Activated B cell treated with CpG ODN at 0.5 μM for 24 hours (primary cell): ENCODE measurements around the gene BNC2. TPM values are rescaled to one million over a fixed set of nuclear protein-coding genes. Genes with fewer than 3 reads are reported as not detected.

ENCODE experiments used
- ATAC-seq: fragments of 200-7000 bp; cut with Tn5 transposase; one replicate; pipeline ENCODE4 v1.10.0; 2021; ENCODE audit warnings: low read depth, mild to moderate bottlenecking, moderate library complexity
- CTCF ChIA-PET: fragments of 350-600 bp; sonication (Branson Sonifier 250); formaldehyde crosslinking; loops from one replicate; lab custom pipeline; 2021; ENCODE audit warnings: antibody characterized with exemption; lab: Charles Lee
- POLR2A ChIA-PET: fragments of 350-600 bp; sonication (Branson Sonifier 250); formaldehyde crosslinking; loops from one replicate; lab custom pipeline; 2021; ENCODE audit warnings: antibody characterized with exemption; lab: Charles Lee
- DNase-seq: peaks from one replicate; pipeline ENCODE4 v3.0.0; 2022
- H3K27ac Mint-ChIP-seq: one replicate; pipeline ENCODE4 v1.8.0; 2020; ENCODE audit warnings: mixed read lengths
- H3K27me3 Mint-ChIP-seq: one replicate; pipeline ENCODE4 v1.8.0; 2021; ENCODE audit warnings: mixed read lengths
- H3K36me3 Mint-ChIP-seq: one replicate; pipeline ENCODE4 v1.8.0; 2021; ENCODE audit warnings: low read depth, mixed read lengths
- H3K4me1 Mint-ChIP-seq: one replicate; pipeline ENCODE4 v1.8.0; 2021; ENCODE audit warnings: mixed read lengths
- H3K4me3 Mint-ChIP-seq: one replicate; pipeline ENCODE4 v1.8.0; 2020; ENCODE audit warnings: mild to moderate bottlenecking, mixed read lengths
- H3K9me3 Mint-ChIP-seq: one replicate; pipeline ENCODE4 v1.8.0; 2020; ENCODE audit warnings: mixed read lengths
- intact Hi-C: fragments of 100-400 bp; cut with micrococcal nuclease; formaldehyde crosslinking; loops from one replicate; pipeline ENCODE4 v1.15.1; 2024
- total RNA-seq: library from RNA; stranded (reverse); gene quantifications from 2 replicates; pipeline ENCODE4 v1.2.3, GENCODE V29; 2022
- TF ChIP-seq, protein P1 (sequence below): fragments of 200-600 bp; IDR thresholded peaks from one replicate; pipeline ENCODE4 v1.8.0; 2022; ENCODE audit warnings: antibody characterized with exemption, mild to moderate bottlenecking

Gene BNC2
- total RNA-seq, 1 donor from 2014 or later = not detected

DNA sequence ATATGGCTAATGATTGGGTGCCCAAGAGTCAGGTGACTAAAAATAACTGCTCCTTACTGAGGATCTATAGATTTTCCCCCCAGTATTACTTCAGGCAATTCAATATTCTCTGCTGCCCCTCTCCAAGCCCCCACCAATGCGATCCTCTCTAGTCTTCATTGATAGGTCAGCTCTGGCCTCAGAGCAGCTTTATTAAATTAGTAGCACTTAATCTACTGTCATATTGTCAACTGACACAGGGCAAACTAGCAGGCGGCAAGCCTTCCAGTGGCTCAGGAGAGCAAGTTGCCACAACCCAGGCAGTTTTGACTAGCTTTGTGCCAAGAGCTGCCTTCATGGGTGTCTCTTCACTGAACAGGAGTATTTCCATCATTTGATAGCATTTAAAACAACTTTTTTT, 462.9 kb downstream of the BNC2 start:
- ATAC-seq = no peak
- Mint-ChIP-seq H3K27me3 (no peaks in the 10 kb centered on the region), H3K36me3 (no peaks in the 10 kb centered on the region), H3K9me3 (peaks cover 4% of the 10 kb centered on the region), H3K4me1 (no peaks in the 10 kb centered on the region), H3K27ac (no peak overlapping the region), H3K4me3 (no peak overlapping the region)
- intact Hi-C loops = no loop called here
- TF ChIP-seq, protein P1, sequence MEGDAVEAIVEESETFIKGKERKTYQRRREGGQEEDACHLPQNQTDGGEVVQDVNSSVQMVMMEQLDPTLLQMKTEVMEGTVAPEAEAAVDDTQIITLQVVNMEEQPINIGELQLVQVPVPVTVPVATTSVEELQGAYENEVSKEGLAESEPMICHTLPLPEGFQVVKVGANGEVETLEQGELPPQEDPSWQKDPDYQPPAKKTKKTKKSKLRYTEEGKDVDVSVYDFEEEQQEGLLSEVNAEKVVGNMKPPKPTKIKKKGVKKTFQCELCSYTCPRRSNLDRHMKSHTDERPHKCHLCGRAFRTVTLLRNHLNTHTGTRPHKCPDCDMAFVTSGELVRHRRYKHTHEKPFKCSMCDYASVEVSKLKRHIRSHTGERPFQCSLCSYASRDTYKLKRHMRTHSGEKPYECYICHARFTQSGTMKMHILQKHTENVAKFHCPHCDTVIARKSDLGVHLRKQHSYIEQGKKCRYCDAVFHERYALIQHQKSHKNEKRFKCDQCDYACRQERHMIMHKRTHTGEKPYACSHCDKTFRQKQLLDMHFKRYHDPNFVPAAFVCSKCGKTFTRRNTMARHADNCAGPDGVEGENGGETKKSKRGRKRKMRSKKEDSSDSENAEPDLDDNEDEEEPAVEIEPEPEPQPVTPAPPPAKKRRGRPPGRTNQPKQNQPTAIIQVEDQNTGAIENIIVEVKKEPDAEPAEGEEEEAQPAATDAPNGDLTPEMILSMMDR = no peak
- DNase-seq = no peak
- CTCF ChIA-PET = no interaction called here
- POLR2A ChIA-PET = no interaction called here

DNA sequence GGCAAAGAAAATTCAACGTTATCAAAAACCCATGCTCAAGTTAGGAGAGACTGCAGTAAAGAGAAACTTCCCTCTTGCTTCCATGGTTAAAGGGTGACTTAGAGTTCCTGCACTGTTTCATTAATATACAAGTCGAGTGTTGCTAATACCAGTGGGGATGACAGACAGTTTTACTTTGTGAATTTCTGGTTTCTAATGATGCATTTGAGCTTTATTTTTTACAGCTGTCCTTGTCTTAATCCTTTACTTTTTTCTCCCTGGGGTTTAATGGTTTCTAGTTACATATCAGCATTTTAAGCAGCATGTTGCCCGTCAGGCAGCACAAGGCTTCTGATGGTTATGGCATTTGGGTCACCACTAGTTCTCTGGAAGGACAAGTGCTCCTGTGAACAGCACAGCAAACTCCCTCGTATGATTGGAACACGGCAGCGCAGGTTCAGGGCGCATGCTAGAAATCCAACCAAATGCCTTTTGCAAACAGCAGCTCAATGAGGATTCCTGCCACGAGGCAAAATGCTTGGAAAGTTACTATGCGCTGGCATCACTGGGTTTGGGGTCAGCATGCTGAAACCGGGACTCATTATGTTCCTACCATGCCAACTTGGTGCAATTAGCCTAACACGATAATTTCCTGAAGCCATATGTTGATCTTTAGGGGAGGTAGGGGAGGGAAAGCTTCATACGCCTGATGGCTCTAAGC, 463.8 kb downstream of the BNC2 start:
- H3K4me3 Mint-ChIP-seq = no peak overlapping the region
- no peak overlapping the region for H3K27ac Mint-ChIP-seq
- no peaks in the 10 kb centered on the region for H3K4me1 Mint-ChIP-seq
- DNase-seq (no peak), ATAC-seq (no peak)
- CTCF ChIA-PET = no interaction called here
- intact Hi-C loops = no loop called here
- TF ChIP-seq, protein P1 = no peak
- H3K36me3 Mint-ChIP-seq = no peaks in the 10 kb centered on the region
- H3K9me3 Mint-ChIP-seq = peaks cover 4% of the 10 kb centered on the region
- H3K27me3 Mint-ChIP-seq = no peaks in the 10 kb centered on the region
- POLR2A ChIA-PET = no interaction called here

DNA sequence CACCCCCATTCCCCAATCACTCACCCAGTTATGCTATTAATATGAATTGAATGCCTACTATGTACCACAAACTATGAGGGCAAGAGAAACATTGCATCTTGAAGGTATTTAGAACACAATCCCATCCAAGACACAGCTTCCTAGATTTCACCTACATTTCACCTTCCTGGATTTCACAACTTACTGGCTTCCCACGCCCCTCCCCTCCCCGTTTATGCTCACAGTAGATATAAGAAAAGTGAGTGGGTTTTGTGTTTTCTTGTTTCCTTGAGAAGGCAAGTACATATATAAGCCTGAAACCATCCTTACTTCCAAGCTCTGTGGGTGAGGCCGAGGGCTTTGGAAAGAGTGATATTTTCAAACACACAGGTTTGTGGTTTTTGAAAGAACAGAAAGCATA, 465.0 kb downstream of the BNC2 start:
- no peak for ATAC-seq
- H3K27me3 Mint-ChIP-seq = no peaks in the 10 kb centered on the region
- intact Hi-C loops = no loop called here
- no peak overlapping the region for H3K27ac Mint-ChIP-seq
- no peaks in the 10 kb centered on the region for H3K4me1 Mint-ChIP-seq
- CTCF ChIA-PET = no interaction called here
- DNase-seq = no peak
- POLR2A ChIA-PET = no interaction called here
- no peak overlapping the region for H3K4me3 Mint-ChIP-seq
- no peaks in the 10 kb centered on the region for H3K36me3 Mint-ChIP-seq
- H3K9me3 Mint-ChIP-seq = peaks cover 2% of the 10 kb centered on the region
- TF ChIP-seq, protein P1 = no peak

DNA sequence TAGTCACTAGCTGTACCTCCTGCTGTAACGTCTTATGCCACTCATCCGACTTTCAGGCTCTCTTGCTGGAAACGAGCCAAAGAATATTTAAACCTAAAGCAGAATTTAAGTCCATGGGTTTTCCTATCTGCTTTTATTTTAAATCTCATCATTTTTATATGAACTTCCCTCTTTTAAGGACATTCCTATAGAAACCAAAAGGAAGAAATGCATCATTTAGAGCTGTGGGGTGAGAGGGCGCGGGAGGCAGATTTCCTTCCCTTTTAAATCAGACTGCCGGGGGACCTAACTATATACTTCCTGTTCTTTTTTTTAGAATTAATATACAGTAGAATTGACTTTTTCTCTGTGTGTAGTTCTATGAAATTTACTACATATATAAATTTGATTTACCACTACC, 468.8 kb downstream of the BNC2 start:
- Mint-ChIP-seq H3K9me3 (peaks cover 2% of the 10 kb centered on the region), H3K4me3 (no peak overlapping the region), H3K4me1 (no peaks in the 10 kb centered on the region), H3K27ac (no peak overlapping the region), H3K36me3 (no peaks in the 10 kb centered on the region), H3K27me3 (no peaks in the 10 kb centered on the region)
- DNase-seq = no peak
- ChIA-PET POLR2A (no interaction called here), CTCF (no interaction called here)
- TF ChIP-seq, protein P1 = no peak
- intact Hi-C loops = no loop called here
- ATAC-seq = no peak

DNA sequence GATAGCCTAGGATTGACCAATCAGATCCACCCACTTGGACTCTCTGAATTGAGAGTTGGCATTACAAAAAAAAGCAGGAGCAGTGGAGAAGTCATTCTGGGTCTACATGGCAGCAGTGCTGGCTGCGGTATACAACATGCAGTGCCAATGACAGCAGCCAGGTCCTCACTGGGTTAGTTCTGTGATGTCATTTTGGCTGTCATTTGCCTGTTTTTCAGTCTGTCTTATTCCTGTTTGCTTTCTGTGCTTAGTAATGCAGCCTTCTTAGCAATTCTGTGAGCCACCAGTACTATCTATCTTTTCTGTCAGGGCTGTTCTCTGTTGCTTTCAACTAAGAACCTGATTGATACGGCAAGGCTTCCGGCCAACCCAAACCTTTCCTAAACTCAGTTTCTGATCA, 471.8 kb downstream of the BNC2 start:
- H3K4me1 Mint-ChIP-seq = no peaks in the 10 kb centered on the region
- no peak overlapping the region for H3K27ac Mint-ChIP-seq
- intact Hi-C loops = loop anchor here (10.0 kb wide), 1 partner anchor 64 kb away; no protein-coding TSS in a partner anchor
- peaks cover 6% of the 10 kb centered on the region for H3K9me3 Mint-ChIP-seq
- ChIA-PET POLR2A (no interaction called here), CTCF (no interaction called here)
- ATAC-seq (no peak), DNase-seq (no peak)
- no peak overlapping the region for H3K4me3 Mint-ChIP-seq
- no peaks in the 10 kb centered on the region for H3K36me3 Mint-ChIP-seq
- H3K27me3 Mint-ChIP-seq = no peaks in the 10 kb centered on the region
- TF ChIP-seq, protein P1 = no peak
